NCI-H524 treated with DMSO at 0.1 percent for 48 hours (cell line): ENCODE results near the gene EPRS1.
"Not testable (repeated sequence)": the region's sequence is repeated elsewhere in the genome, so short reads cannot be mapped to it uniquely, and the experiment has no call there.

Experiments
- DNase-seq: peaks from one replicate; lab custom pipeline; 2025; lab: John Stamatoyannopoulos, UW

Gene EPRS1

DNA sequence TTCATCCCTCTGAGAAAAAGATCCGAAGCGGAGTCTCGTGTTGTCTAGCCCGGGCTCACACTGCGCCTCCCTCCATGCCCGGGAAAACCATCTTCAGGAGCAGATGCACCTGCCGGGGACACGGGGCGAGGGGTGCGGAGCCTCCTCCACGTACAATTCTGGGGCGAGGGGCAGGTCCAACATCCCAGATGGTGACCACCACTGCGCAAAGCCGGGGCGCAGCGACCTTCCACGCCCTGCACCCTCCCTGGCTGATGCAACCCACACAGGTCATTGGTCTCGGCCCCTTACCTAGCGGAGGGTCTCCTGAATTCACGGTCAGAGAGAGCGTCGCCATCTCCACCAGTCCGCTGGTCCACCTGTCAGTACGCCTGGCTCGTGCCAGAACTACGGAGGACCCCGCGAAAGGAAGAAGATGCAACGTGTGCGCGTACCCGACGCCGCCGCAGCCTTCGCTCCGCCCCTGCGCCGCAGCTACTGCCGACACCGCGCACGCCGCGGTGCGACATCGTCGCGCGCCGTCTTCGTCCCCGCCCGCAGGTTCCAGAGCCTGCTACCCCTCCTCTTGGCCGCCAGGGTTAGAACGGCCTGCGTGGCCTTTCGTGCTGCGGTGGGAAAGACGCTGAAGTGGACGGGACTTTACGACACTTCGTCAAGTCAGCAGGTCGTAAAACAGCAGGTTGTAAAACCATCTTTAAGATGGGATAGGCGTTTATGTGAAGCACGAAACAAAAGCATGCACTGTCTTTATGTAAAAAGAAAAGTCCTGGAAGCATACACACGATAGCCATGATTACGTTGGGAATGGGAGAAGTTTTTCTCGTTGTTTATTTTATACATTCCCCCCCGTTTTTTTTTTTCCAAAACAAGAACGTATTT lies at the start of gene EPRS1:
Gene EPRS1 (minus strand): TSS at position 454 of the 879 bp plus-strand sequence. CDS start 117 bp downstream, at position 337.
- DNase-seq = peak; percentile 77

DNA sequence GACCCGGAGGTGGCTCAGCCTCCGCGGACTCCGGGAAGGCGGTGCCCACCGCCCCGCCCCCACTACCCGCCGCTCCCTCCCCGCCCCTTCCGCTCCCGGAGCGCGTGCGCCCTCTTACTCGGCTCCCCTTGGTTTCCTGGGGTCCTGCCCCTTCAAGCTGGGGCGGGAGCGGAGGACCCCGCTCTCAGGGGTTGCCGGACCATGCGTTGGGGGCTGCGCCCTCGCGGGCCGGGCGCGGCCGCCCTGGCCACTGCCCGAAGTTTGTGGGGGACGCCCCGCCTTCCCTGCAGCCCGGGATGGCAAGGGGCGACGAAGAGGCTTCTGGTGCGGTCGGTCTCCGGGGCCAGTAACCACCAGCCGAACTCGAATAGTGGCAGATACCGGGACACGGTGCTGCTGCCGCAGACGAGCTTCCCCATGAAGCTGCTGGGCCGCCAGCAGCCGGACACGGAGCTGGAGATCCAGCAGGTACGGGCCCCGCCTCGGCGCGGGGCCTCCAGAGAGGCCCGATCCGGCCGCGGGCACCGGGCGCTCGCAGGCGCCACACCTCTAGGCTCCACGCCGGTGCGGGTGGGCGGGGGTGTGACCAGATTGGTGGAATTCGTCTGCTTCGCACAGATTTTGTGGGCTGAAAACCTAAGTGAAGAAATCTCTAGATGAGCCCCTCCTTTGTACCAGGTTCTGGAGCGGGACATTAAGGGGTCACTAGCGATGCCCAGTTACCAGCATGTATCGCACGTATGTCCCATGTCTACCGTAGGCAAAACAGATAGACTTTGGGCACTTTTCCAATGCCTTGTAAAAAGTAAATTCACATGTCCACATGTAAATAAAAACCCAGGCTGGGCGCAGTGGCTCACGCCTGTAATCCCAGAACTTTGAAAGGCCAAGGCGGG lies 48.0 kb upstream of the EPRS1 start, which contains the start of gene IARS2:
Gene IARS2 (plus strand): TSS at position 117 of the 896 bp plus-strand sequence. CDS start 85 bp downstream, at position 202.
- peak; percentile 43 for DNase-seq

DNA sequence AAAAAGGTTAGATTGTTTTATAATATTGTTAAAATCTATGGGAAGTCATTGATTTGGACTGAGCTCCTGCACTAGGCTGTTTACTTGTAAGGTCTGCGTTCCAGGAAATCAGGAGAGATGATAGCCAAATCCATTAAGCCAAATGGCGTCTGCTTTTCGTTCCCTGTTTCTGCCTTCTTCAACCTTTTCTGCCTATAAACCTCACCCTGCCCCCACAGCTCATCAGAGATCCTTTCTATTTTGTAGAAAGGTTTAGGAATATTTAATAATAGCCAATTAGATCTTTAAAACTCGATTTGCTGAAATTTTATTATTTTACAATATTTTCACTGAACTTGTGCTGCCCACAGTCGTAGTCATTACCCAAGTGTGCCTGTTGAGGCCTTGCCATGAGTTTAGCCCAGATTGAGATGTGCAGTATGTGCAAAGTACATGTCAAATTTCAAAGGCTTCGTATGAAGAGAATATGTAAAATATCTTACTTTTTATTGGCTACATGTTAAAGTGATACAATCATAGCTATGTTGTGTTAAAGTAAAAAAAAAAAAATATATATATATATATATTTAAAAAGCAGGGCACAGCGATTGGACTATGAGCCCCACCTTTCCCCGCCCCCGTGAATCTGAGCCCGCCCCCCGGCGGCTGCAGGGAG lies 47.2 kb upstream of the EPRS1 start:
- no peak for DNase-seq

DNA sequence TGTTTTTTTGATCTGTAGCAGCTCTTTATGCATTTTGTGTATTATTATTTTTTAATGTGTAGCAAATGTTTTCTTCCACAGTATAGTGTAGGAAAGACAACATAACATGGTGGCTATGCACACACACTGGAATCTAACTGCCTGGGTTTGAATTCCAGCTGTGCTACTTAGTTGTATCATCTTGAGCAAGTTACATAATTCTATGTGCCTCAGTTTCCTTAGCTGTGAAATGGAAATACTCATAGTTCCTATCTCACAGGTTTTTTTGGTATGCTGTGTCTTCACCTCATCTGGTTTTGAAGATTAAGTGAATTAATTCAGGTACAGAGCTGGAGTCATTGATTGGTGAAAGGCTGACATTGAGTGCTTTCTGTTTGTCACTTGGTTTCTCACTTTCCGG lies 46.4 kb upstream of the EPRS1 start:
- no peak for DNase-seq

DNA sequence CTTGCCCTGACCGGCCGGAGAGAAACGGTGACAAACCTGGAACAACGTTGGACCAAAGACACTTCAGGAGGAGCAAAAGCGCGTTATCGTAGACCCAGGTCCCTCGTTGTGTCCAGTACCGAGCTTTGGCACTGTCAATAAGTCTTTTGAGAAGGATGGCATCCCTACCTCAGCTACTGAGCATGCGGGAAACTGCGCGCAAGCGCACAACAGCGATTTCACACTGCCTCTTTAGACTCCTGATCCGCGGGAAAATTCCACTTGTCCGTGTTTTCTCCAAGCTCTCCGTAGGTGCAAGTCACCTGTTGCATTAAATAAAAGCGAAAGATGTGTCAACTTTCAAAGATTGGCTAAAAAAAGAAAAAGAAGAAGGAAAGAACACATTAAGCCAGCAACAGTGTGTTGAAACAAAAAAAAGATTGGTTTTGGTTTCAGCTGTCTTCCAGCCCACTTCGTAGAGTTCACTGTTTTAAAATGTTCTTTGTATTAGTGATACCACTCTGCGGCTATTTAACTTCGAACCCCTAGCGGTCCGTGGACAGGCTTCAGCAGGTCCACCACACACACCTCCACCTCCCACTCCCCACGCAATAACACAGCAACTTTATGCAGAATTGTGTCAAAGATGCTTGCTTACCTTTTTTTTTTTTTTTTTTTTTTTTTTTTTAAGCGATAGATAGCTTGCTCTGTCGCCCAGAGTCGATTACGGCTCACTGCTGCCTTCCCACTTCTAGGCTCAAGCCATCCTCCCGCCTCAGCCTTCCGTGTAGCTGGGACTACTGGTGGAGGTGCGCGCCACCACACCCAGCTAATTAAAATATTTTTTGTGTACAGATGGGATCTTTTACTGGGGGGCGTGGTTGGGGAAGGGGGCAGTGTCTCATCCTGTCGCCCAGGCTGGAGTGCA lies 43.6 kb upstream of the EPRS1 start, which contains the start of gene BPNT1:
Gene BPNT1 (minus strand): TSS at position 139 of the 907 bp plus-strand sequence. CDS start 9,942 bp downstream, outside the sequence.
- peak; percentile 90 for DNase-seq

DNA sequence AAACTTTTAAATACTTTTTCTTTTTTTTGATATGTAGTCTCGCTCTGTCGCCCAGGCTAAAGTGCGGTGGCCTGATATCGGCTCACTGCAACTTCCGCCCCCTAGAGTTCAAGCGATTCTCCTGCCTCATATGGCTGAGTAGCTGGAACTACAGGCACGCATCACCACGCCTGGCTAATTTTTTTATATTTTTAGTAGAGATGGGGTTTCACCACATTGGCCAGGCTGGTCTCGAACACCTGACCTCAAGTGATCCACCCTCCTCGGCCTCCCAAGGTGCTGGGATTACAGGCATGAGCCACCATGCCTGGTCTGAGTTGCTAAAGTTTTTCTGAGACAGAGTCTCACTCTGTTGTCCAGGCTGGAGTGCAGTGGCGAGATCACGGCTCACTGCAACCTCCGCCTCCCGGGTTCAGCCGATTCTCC lies 40.0 kb upstream of the EPRS1 start:
- DNase-seq = not testable (repeated sequence)

DNA sequence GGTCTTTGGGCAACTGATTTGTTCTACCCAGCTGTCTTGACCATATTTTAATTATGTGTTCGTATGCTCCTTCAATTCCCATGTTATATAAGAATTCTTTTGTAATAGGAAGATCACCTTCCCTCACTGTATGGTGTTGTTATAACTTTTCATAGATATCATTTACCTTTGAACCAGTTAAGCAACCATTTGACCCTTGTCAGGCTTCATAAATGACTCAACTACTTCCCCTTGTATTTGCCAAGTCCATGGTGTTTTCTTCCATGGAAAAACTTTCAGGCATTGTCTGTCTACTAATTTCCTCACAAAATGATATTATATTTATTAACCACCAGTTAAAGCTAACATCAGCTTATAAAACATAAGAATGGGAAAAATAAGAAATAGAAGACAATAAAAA lies 38.2 kb upstream of the EPRS1 start:
- no peak for DNase-seq

DNA sequence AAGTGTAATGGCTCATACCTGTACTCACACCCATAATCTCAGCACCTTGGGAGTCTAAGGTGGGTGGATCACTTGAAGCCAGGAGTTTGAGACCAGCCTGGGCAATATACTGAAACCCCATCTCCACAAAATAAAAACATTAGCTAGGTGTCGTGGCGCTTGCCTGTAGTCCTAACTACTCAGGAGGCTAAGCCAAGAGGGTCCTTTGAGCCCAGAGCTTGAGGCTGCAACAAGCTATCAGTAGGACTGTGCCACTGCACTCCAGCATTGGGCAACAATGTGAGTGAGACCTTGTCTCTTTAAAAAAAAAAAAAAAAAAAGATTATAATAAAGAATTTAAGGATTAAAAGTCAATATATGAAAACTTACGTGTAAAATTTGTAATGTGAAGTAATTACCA lies 31.6 kb upstream of the EPRS1 start:
- no peak for DNase-seq

DNA sequence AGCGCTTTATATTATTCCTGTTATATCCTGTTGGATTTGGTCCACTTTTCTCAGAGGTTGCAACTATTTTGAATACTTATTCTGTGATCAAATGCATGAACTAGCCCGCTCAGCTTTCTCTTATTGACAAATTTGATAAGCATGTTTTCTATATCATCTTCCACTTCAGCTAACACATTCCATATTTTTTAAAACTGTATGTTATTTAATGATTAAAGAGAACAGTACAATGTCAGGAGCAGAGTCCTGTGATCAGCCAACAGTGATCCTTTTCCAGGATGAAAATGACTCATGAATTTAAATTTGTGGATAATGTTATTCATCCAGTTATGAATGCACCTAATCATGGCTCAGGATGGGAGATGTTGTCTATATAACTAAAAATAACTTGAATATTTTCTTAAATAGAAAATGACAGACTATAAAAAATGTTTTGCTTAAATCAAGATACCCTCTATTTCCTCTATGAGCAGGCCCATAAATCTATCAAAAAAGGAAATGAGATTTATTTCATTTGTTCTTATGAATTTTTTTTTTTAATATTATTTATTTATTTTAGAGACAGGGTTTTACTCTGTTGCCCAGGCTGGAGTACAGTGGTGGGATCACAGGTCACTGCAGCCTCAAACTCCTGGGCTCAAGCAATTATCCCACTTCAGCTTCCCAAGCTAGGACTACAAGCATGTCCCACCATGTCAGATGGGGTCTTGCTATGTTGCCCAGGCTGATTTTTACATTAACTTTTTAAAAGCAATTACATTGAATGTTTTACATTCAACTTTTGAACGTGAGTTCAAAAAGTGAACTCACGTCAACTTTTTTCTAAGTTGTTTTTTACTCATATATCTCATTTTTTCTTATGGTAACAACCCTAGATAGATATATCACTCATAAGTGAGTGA lies 30.8 kb upstream of the EPRS1 start:
- no peak for DNase-seq

DNA sequence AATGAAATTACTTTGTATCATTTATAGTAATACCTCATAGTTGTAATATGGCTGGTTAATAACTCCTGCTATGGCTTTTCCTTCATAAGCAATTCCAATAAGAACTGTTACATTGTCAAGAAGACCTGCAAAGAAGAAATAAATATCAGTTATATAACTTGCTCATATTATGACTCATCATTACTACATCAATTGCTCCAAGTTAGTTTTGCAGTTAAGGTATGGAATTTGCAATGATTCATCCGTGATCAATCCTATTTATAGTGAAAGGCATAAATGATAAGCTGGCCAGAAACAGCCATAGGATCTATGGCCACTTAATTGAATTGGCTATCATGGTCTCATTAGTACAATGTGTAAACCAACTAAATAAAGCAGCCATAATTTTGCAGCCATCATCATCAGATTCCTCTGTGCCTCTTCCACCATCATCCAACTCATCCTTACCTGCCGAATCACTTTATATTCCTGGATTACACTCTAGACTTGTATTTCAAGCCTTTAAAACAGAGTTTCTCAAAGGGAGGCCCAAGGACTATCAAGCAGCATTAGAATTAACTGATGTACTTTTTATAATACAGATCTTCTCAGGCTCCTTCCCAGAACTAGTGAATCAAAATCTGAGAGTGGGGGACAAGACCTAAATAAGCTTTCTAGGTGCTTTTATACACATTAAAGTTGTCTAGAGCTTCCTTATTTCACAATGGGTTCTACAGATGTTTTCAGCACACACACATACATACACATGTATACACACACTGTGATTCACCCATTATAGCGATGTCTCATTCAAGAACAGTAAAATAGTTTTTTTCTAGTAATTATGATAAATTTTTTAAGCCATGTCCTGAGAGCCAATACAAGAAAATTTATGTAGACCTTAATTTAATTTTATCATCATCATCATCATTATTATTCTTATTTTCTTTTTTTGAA lies 21.2 kb upstream of the EPRS1 start:
- DNase-seq = no peak

DNA sequence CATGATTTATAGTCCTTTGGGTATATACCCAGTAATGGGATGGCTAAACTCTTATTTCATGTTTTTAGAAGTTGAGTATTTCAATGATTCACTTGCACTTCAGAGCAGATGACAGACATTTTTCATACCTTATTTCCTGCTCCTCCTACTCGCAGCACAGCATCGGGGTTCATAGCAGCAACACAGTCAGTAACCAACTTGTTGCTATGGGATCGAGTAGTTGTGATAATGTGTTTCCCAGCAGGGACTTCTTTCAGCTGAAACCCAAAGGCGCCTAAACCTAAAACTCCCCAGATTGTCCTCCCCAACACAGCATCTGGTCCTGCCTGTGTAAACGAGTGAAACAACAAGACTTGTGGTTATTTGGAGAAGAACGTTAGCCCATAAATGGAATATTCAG lies 16.3 kb upstream of the EPRS1 start:
- DNase-seq = no peak

DNA sequence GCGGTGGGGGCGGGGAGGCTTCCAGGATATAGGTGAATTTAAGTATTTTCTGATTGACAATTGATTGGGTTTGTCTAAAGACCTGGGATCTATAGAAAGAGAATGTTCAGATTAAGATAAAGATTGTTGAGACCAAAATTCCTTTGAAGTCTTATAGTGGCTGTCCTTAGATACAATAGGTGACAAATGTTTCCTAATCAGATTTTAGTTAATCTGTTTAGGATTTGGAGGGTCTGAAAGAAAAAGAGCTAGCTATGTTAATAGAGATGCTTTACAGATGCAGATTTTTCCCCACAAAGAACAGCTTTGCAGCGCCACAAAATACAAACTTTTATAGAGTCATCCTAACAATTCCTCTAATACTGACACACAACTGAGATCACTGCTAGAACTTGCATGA lies 14.6 kb upstream of the EPRS1 start:
- no peak for DNase-seq

DNA sequence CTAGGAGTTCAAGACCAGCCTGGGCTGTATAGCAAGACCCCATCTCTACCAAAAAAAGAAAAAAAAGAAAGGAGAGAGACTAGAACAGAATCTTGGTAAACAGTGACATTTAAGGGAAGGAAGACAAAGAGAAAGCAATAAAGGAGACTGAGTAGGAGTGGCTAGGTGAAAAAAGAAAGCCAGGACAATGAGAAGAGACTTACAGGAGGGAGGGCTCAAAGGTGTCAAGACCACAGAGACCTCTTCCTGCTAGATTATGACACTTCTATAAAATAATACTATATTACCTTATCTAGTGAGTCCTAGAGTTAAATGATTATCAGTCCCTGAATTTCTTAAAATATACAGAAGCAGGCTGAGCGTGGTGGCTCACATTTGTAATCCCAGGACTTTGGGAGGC lies 10.1 kb upstream of the EPRS1 start:
- DNase-seq = no peak

DNA sequence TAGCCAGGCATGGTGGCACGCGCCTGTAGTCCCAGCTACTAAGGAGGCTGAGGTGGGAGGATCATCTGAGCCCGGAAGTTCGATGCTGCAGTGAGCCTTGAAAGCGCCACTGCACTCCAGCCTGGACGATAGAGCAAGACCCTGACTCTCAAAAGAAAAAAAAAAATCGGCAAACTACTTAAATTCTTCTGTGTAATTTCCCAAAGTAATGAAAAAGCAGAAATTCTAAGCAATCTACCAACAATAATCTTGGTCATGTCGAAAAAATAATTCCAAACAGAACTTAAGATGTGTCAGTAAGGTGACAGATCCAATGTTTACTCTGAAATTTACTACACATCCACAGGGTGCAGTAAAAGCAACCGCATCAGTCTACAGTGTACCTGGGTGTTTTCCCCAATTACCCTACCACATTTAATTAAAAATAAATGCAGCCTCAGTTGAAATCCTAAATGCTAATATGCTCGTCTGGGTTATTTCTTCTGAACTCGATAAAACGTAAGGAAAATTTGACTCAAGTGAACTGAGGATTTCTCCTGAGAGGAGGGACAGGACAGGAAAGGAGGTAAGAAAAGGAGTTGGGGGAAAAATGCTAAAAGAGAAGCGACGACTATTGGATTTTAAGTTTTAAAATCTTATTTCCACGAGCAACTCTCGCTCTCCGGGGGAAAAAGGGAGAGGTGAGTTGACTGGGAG lies 801 bp downstream of the EPRS1 start:
- DNase-seq = no peak

DNA sequence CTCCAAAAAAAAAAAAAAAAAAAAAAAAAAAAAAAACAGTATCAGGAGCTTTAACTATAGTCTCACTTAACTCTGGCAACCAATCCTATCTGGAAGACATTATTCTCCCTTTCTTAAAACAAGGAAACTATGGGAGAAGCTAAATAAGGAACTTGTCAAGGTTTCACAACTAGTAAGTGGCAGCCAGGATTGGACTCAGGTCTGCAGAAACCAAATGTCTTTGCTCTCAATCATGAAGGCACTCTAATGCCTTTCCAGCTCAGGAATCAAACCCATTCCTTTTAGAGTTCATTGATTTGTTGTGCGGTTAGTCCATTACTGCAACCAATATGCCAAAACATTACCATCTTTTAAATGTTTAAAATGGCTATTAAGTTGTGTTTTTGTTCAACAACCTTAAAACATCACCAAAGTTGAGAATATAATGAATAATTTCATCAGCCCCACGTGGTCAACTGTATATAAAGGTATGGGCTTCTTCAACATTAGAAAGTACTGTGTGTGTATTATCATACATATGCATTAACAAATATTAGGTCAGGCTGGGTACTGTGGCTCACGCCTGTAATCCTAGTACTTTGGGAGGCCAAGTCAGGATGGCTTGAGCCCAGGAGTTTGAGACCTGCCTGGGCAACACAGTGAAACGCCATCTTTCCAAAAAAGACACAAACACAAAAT lies 1.5 kb downstream of the EPRS1 start:
- DNase-seq = no peak

DNA sequence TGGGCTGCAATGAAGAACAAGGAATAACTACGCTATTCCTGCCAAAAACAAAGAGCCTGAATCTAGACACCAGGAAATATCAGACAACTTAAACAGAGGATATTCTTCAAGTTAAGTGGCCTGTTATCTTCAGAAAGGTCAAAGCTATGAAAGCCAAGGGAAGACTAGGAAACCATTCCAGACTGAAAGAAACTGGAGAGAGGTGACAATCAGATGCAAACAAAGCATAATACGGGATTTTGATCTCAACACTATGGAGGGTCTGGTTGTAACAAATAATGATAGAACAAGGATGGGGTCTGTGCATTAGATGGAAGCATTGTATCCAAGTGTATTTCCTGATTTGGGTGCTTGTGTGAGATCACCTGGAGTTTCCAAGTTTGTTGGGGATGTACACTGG lies 2.7 kb downstream of the EPRS1 start:
- no peak for DNase-seq

DNA sequence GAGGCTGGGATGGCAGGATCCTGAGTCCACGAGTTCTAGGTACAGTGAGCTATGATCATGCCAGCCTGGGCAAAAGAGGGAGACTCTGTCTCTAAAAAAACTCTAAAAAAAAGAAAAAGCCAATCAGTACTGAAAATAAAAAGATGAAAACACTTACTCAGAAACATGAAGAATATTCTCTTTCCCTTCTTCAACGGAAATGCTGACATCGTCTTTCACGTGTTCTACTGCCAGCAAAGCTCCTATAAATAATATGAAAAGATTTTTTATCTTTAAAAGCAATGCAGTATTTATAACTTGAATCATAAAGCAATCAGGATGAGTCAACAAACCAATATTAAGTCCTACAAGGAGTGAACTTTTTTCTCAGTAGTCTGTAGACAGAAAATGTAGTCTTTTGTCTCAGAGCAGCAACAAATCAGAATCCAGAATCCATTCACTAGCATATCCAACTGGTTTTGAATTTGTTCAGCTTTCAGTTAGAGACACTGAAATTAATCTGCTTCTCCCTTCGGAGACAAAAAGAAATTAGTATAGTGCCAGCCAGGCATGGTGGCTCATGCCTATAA lies 6.2 kb downstream of the EPRS1 start:
- DNase-seq = no peak
